ENCODE data around the gene DCLK2.

The DCLK2 gene

DNA sequence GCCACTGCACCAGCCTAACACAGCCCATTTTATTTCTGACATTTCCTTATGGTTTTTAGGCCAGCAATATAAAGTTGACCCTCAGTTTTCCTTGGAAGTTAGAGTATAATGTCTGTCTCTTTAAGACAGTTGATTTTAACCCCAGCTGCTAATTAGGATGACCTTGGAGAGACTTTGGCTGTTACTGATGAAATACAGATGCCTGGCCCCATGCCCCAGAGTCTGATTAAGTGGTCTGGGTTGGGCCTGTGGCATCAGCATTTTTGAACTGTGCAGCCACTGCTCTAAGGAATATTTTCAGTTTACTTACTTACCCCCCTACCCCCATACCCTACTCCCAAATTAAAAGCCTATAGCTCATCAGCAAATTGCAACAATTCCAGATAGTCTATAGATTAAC lies 85.8 kb downstream of the DCLK2 start:
- Histone ChIP-seq H2AFZ (ENCODE audit: low read depth, low read length) (no peak overlapping the region), H3K79me2 (ENCODE audit: low read length) (no peaks in the 10 kb centered on the region), H3K4me2 (ENCODE audit: low read length) (no peak overlapping the region), H4K20me1 (ENCODE audit: insufficient read depth, low read length) (no peaks in the 10 kb centered on the region), H3K9ac (ENCODE audit: low read length) (no peak overlapping the region), H3K4me1 (ENCODE audit: low read length) (no peaks in the 10 kb centered on the region), H3K4me3 (ENCODE audit: low read length) (no peak overlapping the region), H3K9me3 (ENCODE audit: insufficient read depth, low read length) (no peaks in the 10 kb centered on the region), H3K36me3 (replicated peaks; ENCODE audit: low read depth, low read length) (no peaks in the 10 kb centered on the region), H3K27ac (ENCODE audit: low read length) (no peak overlapping the region), H3K27me3 (ENCODE audit: low read depth, low read length) (no peaks in the 10 kb centered on the region)
- no peak for TF ChIP-seq CTCF (IDR thresholded peaks at IDR 0.05; ENCODE audit: low read depth, low read length)
- TF ChIP-seq EZH2phosphoT487 (IDR thresholded peaks at IDR 0.05; ENCODE audit: low read depth): no peak

DNA sequence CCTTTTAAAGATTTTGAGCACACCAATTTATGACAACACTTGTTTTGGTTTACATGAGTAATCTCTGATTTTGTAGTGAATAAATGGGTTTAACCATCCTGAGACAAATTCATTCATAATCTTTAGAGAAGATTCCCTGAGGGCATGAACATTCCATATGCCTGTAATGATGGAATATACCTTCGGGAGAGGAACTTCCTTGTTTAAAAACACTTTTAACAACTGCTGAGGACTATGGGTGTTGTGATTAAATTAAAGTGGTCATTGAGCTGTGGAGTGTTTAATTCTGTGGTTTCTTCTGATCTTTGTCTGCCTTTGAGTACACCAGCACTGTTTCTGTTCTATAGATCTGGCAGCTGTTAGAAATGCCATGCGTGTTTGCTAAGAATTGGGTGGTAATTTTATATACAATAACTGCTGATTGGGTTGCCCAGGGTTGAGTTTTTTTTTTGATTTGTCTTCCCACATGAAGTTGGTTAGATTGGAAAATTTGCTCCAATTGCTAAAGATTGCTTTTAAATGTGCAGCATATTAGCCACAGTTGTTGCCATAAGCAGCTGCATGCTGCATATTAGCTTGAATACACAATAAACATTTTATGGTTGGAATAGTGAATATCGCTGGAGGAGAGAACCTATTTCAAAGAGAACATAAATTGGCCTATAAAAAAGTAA lies 86.8 kb downstream of the DCLK2 start:
- Histone ChIP-seq H3K9me3 (ENCODE audit: insufficient read depth, low read length) (no peaks in the 10 kb centered on the region), H3K4me3 (ENCODE audit: low read length) (no peak overlapping the region), H3K36me3 (replicated peaks; ENCODE audit: low read depth, low read length) (no peaks in the 10 kb centered on the region), H3K79me2 (ENCODE audit: low read length) (no peaks in the 10 kb centered on the region), H3K4me2 (ENCODE audit: low read length) (no peak overlapping the region), H3K27ac (ENCODE audit: low read length) (no peak overlapping the region), H2AFZ (ENCODE audit: low read depth, low read length) (no peak overlapping the region), H3K27me3 (ENCODE audit: low read depth, low read length) (no peaks in the 10 kb centered on the region), H4K20me1 (ENCODE audit: insufficient read depth, low read length) (no peaks in the 10 kb centered on the region), H3K9ac (ENCODE audit: low read length) (no peak overlapping the region), H3K4me1 (ENCODE audit: low read length) (no peaks in the 10 kb centered on the region)
- TF ChIP-seq EZH2phosphoT487 (IDR thresholded peaks at IDR 0.05; ENCODE audit: low read depth) (no peak), CTCF (IDR thresholded peaks at IDR 0.05; ENCODE audit: low read depth, low read length) (no peak)

DNA sequence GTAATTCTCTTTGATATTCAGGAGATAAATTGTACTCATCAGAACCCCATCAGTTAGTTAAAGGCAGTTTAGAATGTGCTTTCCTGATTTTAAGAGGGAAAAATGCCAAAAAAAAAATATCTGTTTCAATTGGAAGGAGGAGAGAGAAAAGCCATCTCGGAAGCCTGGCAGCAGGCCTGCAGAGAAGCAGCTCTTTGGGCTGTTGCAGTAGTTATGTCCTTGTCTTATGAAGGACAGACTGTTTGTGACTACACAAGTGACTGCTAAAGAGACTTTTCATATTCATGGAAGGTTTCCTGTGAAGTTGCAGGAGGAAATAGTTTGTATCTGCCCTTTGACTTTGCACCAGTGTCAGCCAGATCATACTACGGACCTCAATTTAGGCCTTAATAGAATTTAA lies 88.8 kb downstream of the DCLK2 start:
- no peak overlapping the region for H3K4me2 ChIP-seq (ENCODE audit: low read length)
- H3K4me3 ChIP-seq (ENCODE audit: low read length): no peak overlapping the region
- no peaks in the 10 kb centered on the region for H3K27me3 ChIP-seq (ENCODE audit: low read depth, low read length)
- no peaks in the 10 kb centered on the region for H3K9me3 ChIP-seq (ENCODE audit: insufficient read depth, low read length)
- H3K4me1 ChIP-seq (ENCODE audit: low read length): no peaks in the 10 kb centered on the region
- H3K9ac ChIP-seq (ENCODE audit: low read length): no peak overlapping the region
- no peak for TF ChIP-seq EZH2phosphoT487 (IDR thresholded peaks at IDR 0.05; ENCODE audit: low read depth)
- TF ChIP-seq CTCF (IDR thresholded peaks at IDR 0.05; ENCODE audit: low read depth, low read length): no peak
- H3K36me3 ChIP-seq (replicated peaks; ENCODE audit: low read depth, low read length): no peaks in the 10 kb centered on the region
- no peaks in the 10 kb centered on the region for H3K79me2 ChIP-seq (ENCODE audit: low read length)
- H3K27ac ChIP-seq (ENCODE audit: low read length): no peak overlapping the region
- no peaks in the 10 kb centered on the region for H4K20me1 ChIP-seq (ENCODE audit: insufficient read depth, low read length)
- no peak overlapping the region for H2AFZ ChIP-seq (ENCODE audit: low read depth, low read length)

DNA sequence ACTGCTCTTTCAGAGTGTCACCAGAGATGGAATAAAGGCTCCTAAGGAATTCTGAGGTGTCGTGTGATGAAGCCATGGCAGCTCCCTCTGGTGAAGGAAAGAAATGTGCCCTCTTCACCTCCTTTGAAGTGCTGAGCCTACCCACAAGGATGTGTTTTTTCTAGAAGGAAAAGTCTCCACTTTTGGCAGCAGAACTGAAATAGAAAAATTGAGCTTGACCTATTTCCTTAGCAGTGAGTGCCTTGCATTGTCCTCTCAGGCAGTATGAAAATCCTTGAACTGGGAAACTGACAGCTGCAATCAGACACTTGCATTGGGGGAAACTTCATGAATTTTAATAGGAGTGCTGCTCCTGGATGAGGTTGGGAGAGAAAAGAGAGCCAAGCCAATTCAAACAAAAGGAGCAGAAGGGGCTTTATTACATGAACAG lies 95.2 kb downstream of the DCLK2 start:
- no peaks in the 10 kb centered on the region for H4K20me1 ChIP-seq (ENCODE audit: insufficient read depth, low read length)
- TF ChIP-seq EZH2phosphoT487 (IDR thresholded peaks at IDR 0.05; ENCODE audit: low read depth): no peak
- no peak for TF ChIP-seq CTCF (IDR thresholded peaks at IDR 0.05; ENCODE audit: low read depth, low read length)

More for the DNA sequence above, 95.2 kb downstream of the DCLK2 start:
- no peaks in the 10 kb centered on the region for H3K27me3 ChIP-seq (ENCODE audit: low read depth, low read length)
- no peaks in the 10 kb centered on the region for H3K79me2 ChIP-seq (ENCODE audit: low read length)
- H3K27ac ChIP-seq (ENCODE audit: low read length): no peak overlapping the region
- no peak overlapping the region for H3K9ac ChIP-seq (ENCODE audit: low read length)
- no peak overlapping the region for H3K4me3 ChIP-seq (ENCODE audit: low read length)
- H3K36me3 ChIP-seq (replicated peaks; ENCODE audit: low read depth, low read length): no peaks in the 10 kb centered on the region
- no peak overlapping the region for H2AFZ ChIP-seq (ENCODE audit: low read depth, low read length)
- H3K4me1 ChIP-seq (ENCODE audit: low read length): peaks cover 3% of the 10 kb centered on the region; the same call in 1 of the 2 replicates
- no peak overlapping the region for H3K4me2 ChIP-seq (ENCODE audit: low read length)
- H3K9me3 ChIP-seq (ENCODE audit: insufficient read depth, low read length): no peaks in the 10 kb centered on the region

Data from OCI-LY3 (cell line).